Heart left ventricle (tissue), 13 donors: ENCODE results near the gene ARPC5.
"Not testable (repeated sequence)": the region's sequence is repeated elsewhere in the genome, so short reads cannot be mapped to it uniquely, and the experiment has no call there.

ENCODE experiments used
- POLR2A ChIP-seq, 2 donors: fragments of 450-650 bp; IDR thresholded peaks; one replicate each; pipeline ENCODE4 v1.6.1; 2017; ENCODE audit warnings: antibody characterized with exemption in 2 of 2, mild to moderate bottlenecking in 2 of 2, moderate library complexity in 2 of 2
- TF ChIP-seq, protein P1 (sequence below), 12 donors: fragments of 200-600 bp; sonication (generic) in 4 of 12; IDR thresholded peaks; one replicate each; pipeline versions ENCODE4 v1.5.0 to v1.8.0; 2018 to 2022; ENCODE audit warnings: antibody characterized with exemption in 12 of 12, mild to moderate bottlenecking in 5 of 12
- donor health status: ischemic (EF 13 %, LVEDD 7.1; RV severe dilation, severe dysfunction).
- donor health status: DM: no; HTN: yes; CAD: no.
- donor health status: DM: no; HTN: no; CAD: no.
- donor health status: ischemic (EF 25% LVEDD 6.9; RV normal size, moderate dysfunction).
- donor health status: ischemic (EF 25% LVEDD 5.7; RV mildly dilated, moderate dysfunction).
- donor health status: ischemic (EF 35%, LVEDD 5.7; RV mildly dilated, moderate dysfunction).
- donor health status: nonischemic (EF 11% LVEDD 7.7; RV severe dilation, severe dysfunction).
- donor health status: DM: yes; HTN: yes; CAD: no.
- donor health status: PGD.
- donor health status: ischemic (EF 29% LVEDD 5.4; RV normal size, mild dysfunction).
- donor health status: nonischemic (EF 23%, LVEDD 6.1; RV moderate dilation, normal function).

- TF ChIP-seq, protein P1, sequence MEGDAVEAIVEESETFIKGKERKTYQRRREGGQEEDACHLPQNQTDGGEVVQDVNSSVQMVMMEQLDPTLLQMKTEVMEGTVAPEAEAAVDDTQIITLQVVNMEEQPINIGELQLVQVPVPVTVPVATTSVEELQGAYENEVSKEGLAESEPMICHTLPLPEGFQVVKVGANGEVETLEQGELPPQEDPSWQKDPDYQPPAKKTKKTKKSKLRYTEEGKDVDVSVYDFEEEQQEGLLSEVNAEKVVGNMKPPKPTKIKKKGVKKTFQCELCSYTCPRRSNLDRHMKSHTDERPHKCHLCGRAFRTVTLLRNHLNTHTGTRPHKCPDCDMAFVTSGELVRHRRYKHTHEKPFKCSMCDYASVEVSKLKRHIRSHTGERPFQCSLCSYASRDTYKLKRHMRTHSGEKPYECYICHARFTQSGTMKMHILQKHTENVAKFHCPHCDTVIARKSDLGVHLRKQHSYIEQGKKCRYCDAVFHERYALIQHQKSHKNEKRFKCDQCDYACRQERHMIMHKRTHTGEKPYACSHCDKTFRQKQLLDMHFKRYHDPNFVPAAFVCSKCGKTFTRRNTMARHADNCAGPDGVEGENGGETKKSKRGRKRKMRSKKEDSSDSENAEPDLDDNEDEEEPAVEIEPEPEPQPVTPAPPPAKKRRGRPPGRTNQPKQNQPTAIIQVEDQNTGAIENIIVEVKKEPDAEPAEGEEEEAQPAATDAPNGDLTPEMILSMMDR (IDR thresholded peaks at IDR 0.05) = not testable (repeated sequence)
- not testable (repeated sequence) for TF ChIP-seq POLR2A (IDR thresholded peaks at IDR 0.05)
These were observed 9.3 kb downstream of the ARPC5 start for GRCh38 chr1:183626236-183626635.
